ENCODE results near the gene WNT10A. TPM values are rescaled to one million over a fixed set of nuclear protein-coding genes. Genes with fewer than 3 reads are reported as not detected.

Gene WNT10A
- total RNA-seq, 2 experiments from 2014 or later: 0.10 TPM

- Mint-ChIP-seq H3K27me3 (peaks cover 75% of the 10 kb centered on the region), H3K27ac (no peak overlapping the region), H3K36me3 (ENCODE audit: low read depth) (no peaks in the 10 kb centered on the region), H3K4me1 (peaks cover 11% of the 10 kb centered on the region), H3K9me3 (no peaks in the 10 kb centered on the region), H3K4me3 (no peak overlapping the region)
- no peak for DNase-seq
- CTCF ChIA-PET: interaction anchor here (1.1 to 27.4 kb wide), 4 partner anchors 25 to 186 kb away, joined by 3 to 669 read pairs (median 5); no protein-coding TSS in a partner anchor
- POLR2A ChIA-PET: no interaction called here
Measured at GRCh38 chr2:218872645-218873358, 7.8 kb upstream of the WNT10A start.

DNA sequence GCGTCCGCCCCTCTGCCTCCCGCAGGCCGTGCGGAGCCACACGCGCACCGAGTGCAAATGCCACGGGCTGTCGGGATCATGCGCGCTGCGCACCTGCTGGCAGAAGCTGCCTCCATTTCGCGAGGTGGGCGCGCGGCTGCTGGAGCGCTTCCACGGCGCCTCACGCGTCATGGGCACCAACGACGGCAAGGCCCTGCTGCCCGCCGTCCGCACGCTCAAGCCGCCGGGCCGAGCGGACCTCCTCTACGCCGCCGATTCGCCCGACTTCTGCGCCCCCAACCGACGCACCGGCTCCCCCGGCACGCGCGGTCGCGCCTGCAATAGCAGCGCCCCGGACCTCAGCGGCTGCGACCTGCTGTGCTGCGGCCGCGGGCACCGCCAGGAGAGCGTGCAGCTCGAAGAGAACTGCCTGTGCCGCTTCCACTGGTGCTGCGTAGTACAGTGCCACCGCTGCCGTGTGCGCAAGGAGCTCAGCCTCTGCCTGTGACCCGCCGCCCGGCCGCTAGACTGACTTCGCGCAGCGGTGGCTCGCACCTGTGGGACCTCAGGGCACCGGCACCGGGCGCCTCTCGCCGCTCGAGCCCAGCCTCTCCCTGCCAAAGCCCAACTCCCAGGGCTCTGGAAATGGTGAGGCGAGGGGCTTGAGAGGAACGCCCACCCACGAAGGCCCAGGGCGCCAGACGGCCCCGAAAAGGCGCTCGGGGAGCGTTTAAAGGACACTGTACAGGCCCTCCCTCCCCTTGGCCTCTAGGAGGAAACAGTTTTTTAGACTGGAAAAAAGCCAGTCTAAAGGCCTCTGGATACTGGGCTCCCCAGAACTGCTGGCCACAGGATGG is 7.1 kb upstream of the WNT10A start:
- Mint-ChIP-seq H3K27ac (no peak overlapping the region), H3K9me3 (no peaks in the 10 kb centered on the region), H3K27me3 (peaks cover 77% of the 10 kb centered on the region), H3K4me1 (peaks cover 11% of the 10 kb centered on the region), H3K4me3 (no peak overlapping the region), H3K36me3 (ENCODE audit: low read depth) (no peaks in the 10 kb centered on the region)
- ChIA-PET POLR2A (no interaction called here), CTCF (interaction anchor here (1.0 to 27.4 kb wide), 5 partner anchors 26 to 185 kb away, joined by 3 to 669 read pairs (median 4); no protein-coding TSS in a partner anchor)
- no peak for DNase-seq

GRCh38 chr2:218875692-218876246 is 4.9 kb upstream of the WNT10A start:
- H3K4me1 Mint-ChIP-seq: peaks cover 22% of the 10 kb centered on the region
- CTCF ChIA-PET: interaction anchor here (0.5 to 27.4 kb wide), 12 partner anchors 12 to 645 kb away, joined by 3 to 669 read pairs (median 4); no protein-coding TSS in a partner anchor
- POLR2A ChIA-PET: no interaction called here
- no peak overlapping the region for H3K4me3 Mint-ChIP-seq
- no peaks in the 10 kb centered on the region for H3K36me3 Mint-ChIP-seq (ENCODE audit: low read depth)
- DNase-seq: no peak
- no peaks in the 10 kb centered on the region for H3K9me3 Mint-ChIP-seq
- H3K27ac Mint-ChIP-seq: no peak overlapping the region
- peaks cover 70% of the 10 kb centered on the region for H3K27me3 Mint-ChIP-seq

DNA sequence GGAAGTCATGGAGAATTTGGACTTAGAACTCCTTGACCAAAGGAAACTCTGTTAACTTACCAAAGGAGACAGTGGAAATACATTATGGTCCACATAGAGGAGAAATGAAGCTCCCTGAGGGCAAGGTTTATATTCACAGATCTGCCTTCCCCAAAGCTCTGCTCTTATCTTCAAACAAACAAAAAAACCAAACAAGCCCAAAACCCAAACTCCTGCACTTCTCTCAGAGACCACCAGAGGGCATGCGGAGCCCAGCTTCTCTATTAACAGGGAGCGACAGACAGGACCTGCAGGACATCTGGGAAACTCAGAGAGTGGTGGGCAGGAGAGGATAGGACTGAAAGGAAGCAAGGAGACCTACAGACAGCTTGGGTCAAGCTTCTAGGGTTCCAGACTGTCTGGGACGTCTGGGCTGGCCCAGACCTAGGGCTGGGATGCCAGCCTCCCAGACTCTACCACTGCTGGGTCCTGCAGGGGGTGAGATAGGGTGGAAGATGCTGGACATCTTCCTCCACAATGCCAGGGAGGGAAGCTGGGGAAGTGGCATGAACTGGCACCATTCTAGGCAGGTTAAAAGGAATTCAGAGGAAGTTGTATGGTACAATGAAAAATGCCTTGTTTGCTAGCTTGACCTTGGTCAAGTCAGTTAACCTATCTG is 4.0 kb upstream of the WNT10A start:
- ChIA-PET POLR2A (no interaction called here), CTCF (interaction anchor here (0.6 to 27.4 kb wide), 14 partner anchors 9 to 646 kb away, joined by 3 to 669 read pairs (median 4); no protein-coding TSS in a partner anchor)
- Mint-ChIP-seq H3K27me3 (peaks cover 72% of the 10 kb centered on the region), H3K4me1 (peaks cover 23% of the 10 kb centered on the region), H3K27ac (no peak overlapping the region), H3K36me3 (ENCODE audit: low read depth) (no peaks in the 10 kb centered on the region), H3K9me3 (no peaks in the 10 kb centered on the region), H3K4me3 (no peak overlapping the region)
- DNase-seq: peak; percentile 67

DNA sequence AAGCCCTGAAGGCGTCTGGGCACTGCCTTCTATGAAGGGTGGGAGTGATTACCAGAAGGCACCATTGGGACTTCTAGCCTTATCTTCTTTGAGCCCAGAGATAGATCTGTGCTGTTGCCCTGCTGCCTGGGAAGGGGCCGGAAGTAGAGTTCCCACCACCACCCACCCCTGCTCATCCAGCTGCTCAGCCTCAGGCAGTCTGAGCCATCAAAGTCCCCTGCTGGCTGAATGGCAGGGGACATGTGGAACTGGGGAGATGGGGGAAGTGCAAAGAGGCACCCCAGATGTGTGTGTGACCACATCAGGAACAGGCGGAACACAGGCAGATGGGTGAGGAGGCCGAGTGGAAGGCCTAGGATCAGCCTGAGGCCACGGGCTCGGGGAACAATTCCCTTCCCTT is 3.3 kb upstream of the WNT10A start:
- Mint-ChIP-seq H3K27ac (no peak overlapping the region), H3K4me3 (no peak overlapping the region), H3K4me1 (peaks cover 18% of the 10 kb centered on the region), H3K9me3 (no peaks in the 10 kb centered on the region), H3K27me3 (peaks cover 71% of the 10 kb centered on the region), H3K36me3 (ENCODE audit: low read depth) (no peaks in the 10 kb centered on the region)
- POLR2A ChIA-PET: no interaction called here
- CTCF ChIA-PET: interaction anchor here (0.6 to 27.4 kb wide), 7 partner anchors 9 to 81 kb away, joined by 3 to 669 read pairs (median 6); no protein-coding TSS in a partner anchor
- DNase-seq: no peak

GRCh38 chr2:218877891-218878290 is 2.8 kb upstream of the WNT10A start:
- peaks cover 71% of the 10 kb centered on the region for H3K27me3 Mint-ChIP-seq

DNA sequence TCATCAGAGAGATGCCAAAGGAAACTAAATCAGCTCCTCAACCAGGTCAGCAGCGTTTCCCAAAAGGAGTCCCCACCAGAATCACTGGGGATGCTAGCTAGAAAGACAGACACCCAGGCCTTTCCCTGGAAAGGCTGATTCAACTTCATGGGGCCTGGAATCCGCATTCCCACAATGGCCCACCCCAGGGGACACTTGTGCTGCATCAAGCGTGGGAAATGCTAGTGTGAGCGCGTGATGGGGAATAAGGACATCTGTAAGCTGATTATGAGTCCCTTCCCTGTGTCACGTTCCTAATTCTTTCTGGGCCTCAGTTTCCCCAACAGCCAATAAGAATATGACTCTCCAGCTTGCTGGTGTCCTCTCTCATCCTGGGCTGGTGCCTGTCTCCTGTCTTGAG is 2.2 kb upstream of the WNT10A start:
- H3K27ac Mint-ChIP-seq: no peak overlapping the region
- no peak for DNase-seq
- H3K36me3 Mint-ChIP-seq (ENCODE audit: low read depth): no peaks in the 10 kb centered on the region
- ChIA-PET POLR2A (no interaction called here), CTCF (interaction anchor here (1.5 to 27.4 kb wide), 2 partner anchors 21 to 118 kb away, joined by 3 to 669 read pairs; no protein-coding TSS in a partner anchor)
- H3K9me3 Mint-ChIP-seq: no peaks in the 10 kb centered on the region
- no peak overlapping the region for H3K4me3 Mint-ChIP-seq
- peaks cover 16% of the 10 kb centered on the region for H3K4me1 Mint-ChIP-seq
- H3K27me3 Mint-ChIP-seq: peaks cover 71% of the 10 kb centered on the region

More at GRCh38 chr2:218877891-218878290, 2.8 kb upstream of the WNT10A start:
- DNase-seq: no peak
- Mint-ChIP-seq H3K9me3 (no peaks in the 10 kb centered on the region), H3K4me3 (no peak overlapping the region), H3K27ac (no peak overlapping the region), H3K4me1 (peaks cover 18% of the 10 kb centered on the region), H3K36me3 (ENCODE audit: low read depth) (no peaks in the 10 kb centered on the region)
- CTCF ChIA-PET: interaction anchor here (2.2 to 27.4 kb wide), 3 partner anchors 14 to 72 kb away, joined by 5 to 669 read pairs (median 11); no protein-coding TSS in a partner anchor
- POLR2A ChIA-PET: no interaction called here

GRCh38 chr2:218878926-218879761 is 1.5 kb upstream of the WNT10A start:
- CTCF ChIA-PET: interaction anchor here (1.5 to 27.4 kb wide), 2 partner anchors 20 to 117 kb away, joined by 3 to 669 read pairs; no protein-coding TSS in a partner anchor
- Mint-ChIP-seq H3K4me3 (peak overlapping the region; percentile 14), H3K27me3 (peaks cover 73% of the 10 kb centered on the region), H3K4me1 (peaks cover 16% of the 10 kb centered on the region), H3K36me3 (ENCODE audit: low read depth) (no peaks in the 10 kb centered on the region), H3K27ac (no peak overlapping the region), H3K9me3 (no peaks in the 10 kb centered on the region)
- POLR2A ChIA-PET: no interaction called here
- no peak for DNase-seq

DNA sequence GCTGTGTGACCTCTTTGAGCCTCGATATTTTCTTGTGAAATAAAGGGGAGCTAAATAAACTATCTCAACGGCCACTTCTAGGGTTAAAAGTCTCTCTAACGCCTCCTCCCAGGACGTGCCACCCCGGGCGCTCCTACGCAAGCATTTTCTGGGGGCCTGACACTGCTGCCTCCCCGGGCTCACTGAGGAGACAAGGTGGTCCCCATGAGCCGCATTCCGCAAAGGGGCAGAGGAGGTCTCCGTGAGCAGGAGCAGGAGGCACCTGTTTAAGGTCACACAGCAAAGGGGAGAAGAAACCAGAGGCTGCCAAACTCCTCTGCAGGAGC is 913 bp upstream of the WNT10A start:
- H3K4me3 Mint-ChIP-seq: peak overlapping the region; percentile 14

GRCh38 chr2:218880859-218881594 is 375 bp downstream of the WNT10A start:
- CTCF ChIA-PET: interaction anchor here (0.6 to 27.4 kb wide), 6 partner anchors 12 to 171 kb away, joined by 3 to 669 read pairs (median 3); partner anchors contain the start of gene TTLL4

More for the DNA sequence above, 913 bp upstream of the WNT10A start:
- H3K36me3 Mint-ChIP-seq (ENCODE audit: low read depth): no peaks in the 10 kb centered on the region
- DNase-seq: no peak
- ChIA-PET POLR2A (no interaction called here), CTCF (interaction anchor here (0.5 to 27.4 kb wide), 3 partner anchors 20 to 485 kb away, joined by 3 to 669 read pairs (median 3); no protein-coding TSS in a partner anchor)
- H3K27me3 Mint-ChIP-seq: peaks cover 73% of the 10 kb centered on the region
- no peak overlapping the region for H3K27ac Mint-ChIP-seq
- H3K4me1 Mint-ChIP-seq: peaks cover 16% of the 10 kb centered on the region
- no peaks in the 10 kb centered on the region for H3K9me3 Mint-ChIP-seq

More at GRCh38 chr2:218880859-218881594, 375 bp downstream of the WNT10A start:
- no peak for DNase-seq
- Mint-ChIP-seq H3K27me3 (peaks cover 74% of the 10 kb centered on the region), H3K4me1 (peaks cover 16% of the 10 kb centered on the region), H3K4me3 (no peak overlapping the region), H3K36me3 (ENCODE audit: low read depth) (no peaks in the 10 kb centered on the region), H3K27ac (no peak overlapping the region), H3K9me3 (no peaks in the 10 kb centered on the region)
- POLR2A ChIA-PET: no interaction called here
